Right kidney (tissue), 1 donor: Measurements from ENCODE around the gene GADL1.

Experiments
- DNase-seq: peaks from one replicate; pipeline ENCODE4 v3.0.0-alpha.2; 2016

Gene GADL1

DNA sequence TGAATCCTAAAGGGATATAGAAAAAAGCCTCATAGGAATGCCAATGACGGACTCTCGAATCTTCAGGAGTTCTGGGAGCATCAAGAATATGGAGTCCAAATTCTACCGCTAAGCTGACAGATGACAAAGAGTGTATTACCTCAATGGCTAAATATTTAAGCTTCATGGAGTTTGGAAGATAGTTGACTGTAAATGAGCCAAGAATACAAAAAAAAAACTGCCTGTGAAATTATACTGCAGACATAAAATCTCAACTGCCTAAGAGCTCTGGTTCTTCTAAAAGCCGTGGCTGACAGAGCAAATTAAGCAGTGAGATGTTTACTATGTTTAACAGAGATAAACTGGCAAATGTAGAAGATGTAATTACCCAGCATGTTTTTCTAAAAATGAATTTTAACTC lies 140.0 kb downstream of the GADL1 start:
- no peak for DNase-seq

DNA sequence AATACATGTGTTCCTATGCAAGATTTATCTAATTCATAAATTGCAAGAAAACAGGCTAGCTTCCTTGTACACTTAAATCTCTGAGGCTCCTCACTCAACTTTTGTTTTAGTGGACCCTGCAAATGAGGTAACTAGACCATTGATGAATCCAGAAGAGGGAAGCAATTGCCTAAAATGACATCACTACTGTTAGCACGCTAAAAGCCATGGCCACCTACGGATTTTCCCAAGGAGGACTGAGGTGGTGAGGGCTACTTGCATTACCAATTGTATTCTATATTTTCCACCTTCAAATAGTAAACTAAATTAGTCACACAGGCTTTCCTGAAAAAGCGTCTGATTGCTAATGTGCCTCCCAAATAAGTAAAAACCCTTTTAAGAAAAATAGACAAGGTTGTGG lies 140.7 kb downstream of the GADL1 start:
- DNase-seq, result no peak

DNA sequence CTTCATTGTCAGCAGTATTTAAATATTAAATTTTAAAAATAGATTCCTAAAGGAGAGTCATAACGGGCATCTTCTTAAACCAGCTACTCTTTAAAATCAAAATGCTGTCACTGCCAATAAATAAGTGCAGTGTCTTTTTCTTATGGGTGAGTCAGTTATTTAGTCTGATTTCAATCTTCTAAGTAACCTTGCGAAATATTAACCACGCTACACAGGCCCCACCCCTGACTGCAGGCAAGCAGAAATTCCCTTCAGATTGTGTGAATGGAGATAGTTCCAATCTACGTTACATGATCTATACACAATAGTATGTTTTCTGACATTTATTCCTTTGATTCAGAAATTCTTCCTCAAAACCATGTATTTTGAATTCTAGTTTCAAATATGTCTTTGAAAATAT lies 141.5 kb downstream of the GADL1 start:
- DNase-seq, result no peak

DNA sequence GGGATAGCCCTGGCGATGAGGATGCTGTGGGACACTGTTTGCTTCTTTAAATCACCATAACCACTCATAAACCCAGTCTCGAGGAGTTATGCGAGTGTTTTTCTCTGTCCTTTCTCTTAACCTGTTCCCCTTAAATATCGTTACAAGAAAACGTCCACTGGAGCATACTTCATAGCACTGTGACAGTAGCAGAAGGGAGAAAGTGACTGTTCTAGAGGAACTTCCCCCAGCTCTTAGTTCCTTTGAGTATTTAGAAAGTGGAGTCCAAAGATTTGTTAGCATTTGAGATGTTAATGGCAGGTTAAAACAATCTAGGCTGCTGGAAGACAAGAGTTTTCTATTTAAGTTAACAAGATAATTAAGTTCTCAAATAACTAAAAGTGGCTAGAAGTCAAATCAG lies 142.0 kb downstream of the GADL1 start:
- no peak for DNase-seq

DNA sequence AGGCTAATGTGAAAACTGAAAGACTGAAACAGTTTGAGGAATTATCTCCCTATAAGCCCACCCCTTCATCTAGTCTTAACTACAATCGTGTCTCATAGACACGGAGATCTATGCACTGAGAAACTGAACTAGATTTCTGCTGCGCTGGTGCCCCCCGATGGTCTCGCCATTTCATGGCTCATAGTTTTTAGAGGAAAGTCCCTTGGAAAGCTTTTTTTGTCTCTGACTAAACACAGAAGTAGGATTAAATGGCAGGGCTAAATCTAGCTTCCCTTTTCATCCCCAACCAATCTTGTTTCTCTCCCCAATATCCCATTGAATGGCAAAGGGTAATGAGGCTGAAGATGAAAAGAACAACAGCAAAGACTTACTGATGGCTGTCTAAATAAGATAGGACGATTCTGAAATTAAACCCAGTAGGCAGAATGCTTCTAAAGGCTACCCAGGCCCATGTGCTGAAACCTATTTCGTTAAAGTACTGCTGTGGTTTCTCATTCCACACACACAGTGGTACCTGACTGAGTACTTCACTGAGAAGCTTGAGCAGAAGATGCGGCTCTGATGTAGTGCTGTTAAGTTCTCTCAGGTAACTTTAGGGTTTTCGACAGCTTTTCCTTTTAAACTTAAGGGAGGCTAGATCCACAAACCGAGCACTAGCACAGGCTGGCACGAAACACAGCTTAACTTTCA lies 142.7 kb downstream of the GADL1 start:
- DNase-seq, result no peak

DNA sequence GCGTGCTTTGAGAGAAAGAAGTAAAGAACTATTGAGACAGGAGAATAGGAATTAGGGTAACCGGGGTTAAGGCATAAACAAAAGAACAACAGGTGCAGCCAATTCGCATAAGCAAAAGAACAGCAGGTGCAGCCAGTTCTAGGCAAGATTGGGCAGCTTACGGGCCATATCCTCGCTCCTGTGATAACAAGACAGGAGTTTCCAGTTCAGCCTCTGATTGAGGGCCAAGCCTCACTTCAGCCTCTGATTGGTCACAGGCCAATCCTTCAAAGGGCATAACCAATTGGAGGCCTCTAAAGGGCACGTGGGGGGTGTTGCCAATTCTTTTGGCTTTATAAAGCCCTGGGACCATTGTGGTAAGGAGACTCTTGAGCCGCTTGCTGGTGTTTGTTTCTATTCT lies 143.5 kb downstream of the GADL1 start:
- DNase-seq, result no peak

DNA sequence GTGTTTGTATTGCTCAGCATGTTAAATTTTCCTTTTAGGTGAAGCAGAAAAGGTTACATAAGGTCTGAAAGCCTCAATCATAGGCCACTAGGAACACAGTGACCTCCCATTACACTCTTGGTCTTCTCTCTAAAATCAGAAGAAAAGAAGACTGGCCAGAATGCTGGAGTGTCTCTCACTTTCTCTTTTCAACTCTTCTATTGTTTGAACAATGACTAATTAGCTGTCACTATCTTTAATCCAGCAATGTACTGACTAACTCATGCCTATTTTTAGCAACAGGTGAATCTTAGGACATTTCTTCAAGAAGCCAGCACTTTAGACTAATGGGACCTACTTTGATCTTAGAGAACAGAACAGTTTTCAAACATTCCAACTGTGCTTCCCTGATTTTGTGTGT lies 145.2 kb downstream of the GADL1 start:
- no peak for DNase-seq

DNA sequence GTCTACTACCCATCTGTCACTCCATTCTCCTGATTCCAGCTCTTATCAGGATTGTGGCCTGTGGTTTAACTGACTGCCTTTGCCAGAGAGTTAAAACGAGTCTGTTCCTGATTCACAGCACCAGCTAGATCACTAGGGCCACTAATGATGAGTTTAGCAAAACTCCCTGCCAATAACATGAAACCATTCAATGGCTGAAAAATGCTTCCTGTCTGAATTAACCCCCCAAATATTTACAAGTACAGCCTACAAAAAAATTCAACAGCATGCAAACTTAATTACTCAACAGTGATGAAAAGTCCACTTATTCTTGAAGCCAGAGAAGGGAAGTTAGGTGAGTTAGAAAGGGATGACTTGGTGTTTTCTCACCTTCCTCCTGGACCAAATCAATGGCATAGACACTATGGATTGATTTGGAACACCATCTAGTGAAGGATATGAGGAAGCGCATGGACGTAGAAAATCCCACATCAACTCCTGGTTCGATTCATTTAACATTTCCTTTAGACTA lies 146.6 kb downstream of the GADL1 start:
- no peak for DNase-seq

DNA sequence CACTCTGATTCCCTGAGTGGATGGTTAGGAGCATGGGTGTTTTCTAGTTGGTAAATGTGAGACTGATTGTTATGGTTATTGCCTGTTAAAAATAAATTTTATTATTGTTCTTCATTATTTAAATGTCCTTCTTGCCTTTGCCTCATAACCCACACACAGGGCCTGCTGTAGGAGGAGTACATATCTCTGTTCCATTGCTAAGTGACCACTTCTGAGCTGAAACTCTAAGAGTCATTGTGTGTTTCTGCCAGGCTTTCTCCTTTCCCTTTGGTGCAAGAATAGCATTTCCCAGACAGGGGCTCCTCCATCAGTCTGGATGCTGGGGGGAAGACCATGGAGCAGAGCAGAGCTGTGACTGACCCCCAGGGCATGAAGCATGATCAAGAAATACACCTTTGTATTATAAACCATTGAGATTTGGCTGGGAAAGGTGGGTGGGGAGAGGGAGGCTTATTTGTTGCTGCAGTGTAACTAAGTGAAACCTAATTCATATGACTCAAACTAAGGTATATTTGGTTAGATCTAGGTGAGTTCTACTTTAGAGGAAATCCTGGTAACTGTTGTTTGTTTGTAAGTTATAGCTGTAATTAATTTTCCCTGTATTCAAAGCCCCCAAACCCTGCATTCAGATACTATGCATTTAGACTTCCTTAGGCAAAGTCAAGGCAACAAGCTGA lies 150.7 kb downstream of the GADL1 start:
- DNase-seq, result no peak

DNA sequence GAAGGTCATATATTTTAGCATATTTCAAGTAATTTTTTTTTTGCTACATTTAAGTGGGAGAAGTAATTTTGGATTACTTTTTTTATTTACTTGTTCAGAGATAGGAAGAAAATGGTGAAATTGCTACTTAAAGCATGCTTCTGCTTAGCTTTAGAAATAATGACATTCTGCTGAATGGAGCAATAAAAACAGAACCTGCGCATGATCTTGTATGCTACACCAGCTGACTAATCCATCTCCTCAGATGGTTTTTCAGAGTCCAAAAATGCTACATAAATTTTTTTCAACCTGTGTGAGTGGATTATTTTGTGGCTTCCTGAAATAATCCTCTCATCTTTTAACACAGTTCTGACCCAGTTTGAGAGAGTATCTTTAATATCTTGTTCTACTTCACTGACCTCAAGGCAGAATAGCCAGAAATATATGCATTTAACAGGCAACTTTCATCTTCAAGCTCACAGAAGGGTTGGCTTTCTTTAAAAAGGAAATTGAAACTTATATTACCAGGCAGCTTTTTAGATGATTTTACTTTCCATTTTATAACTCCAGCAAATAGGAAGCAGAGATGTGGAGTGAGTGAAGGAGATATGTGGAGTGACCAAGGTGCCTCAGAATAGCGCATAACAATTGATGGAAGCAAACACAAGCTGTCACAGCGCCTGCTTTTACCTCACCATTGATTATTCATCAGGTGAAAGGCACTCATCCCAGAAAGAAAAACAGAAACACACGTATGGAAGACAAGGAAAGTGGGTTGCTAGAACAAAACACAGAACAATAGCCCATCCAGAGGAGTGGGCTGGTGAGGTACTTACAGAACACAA lies 151.5 kb downstream of the GADL1 start:
- no peak for DNase-seq

DNA sequence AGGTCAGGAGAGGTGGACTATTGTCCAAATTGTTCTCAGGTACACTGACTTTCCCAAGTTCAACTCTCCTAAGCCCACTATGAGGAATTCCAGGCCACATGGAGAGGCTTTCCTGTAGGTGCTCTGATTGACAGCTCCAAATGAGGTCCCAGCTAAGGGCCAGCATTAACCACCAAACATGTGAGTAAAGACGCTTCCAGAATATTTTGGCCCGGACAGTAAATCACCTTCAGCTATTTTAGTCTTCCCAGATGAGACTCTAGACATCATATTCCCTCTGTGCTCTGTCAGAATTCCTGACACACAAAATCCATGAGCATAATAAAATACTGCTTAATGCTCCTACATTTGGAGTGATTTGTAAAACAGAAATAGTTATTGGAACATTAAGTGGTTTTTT lies 152.6 kb downstream of the GADL1 start:
- no peak for DNase-seq

DNA sequence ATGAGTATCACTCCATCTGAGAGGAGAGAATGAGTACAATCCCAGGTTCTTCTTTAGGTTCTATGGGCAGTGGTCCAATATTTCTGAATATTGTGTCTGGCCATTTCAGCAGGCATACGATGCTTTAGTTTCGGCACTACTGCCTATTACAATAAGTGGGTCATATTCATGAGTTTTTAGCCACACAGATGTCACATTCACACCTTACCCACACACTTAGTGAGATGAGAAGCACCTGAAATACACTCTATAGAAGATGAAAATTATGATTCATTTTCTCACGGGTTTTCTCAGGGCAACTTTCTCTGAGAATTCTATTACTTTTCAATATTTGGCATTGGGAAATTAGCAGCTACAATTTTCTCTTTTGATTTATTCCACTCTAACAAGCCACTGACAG lies 155.9 kb downstream of the GADL1 start:
- no peak for DNase-seq

DNA sequence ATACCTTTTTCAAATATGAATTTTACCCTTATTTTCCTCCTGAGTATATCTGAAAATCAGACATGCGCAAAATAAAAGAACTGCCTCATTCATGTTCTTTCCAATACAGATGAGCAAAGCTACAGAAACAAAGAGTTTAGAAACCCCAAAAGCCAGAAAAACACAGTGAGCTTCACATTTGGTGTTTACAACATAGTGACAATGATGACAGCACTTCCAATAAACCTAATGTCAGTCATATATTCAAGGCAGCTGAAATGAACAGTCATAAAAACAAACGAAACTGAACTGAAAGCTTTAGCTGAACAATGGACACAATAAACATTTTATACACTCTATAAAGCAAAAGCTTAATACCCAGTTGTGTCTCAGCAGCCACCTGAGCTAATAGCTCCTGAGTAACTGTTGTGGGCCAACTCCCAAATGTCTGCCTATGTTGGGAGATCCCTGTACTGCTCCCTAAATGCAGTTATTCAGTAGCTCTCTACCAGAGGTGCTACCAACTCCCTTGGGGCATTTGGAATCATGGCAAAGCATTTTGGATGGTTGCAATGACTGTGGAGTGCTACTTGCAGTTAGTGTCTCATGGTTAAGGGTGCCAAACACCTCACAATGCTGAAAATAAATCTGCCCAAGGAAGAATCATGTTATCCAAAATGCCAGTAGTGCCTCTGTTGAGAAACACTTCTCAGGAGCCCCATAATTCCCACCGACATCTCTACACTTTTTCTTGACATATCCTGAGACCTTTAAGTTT lies 156.5 kb downstream of the GADL1 start:
- no peak for DNase-seq

DNA sequence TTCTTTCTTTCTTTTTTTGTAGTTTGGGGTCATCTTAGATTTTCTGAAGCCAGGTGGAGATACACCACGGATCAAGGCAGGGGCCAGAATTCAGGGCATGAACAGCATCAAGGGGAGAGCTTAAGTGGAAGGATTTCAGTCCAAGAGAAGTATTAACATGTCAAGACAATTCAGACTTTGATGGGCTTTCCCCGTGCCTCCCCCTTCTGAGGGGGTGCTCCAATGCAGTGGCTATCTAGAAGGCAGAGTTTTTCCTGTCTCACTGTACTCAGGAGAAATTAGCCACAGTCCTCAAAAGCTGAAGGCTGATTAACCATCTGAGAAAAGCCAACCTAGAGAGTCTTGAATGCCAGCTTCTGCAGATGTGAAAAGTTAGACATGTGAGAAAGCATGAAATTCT lies 160.8 kb downstream of the GADL1 start:
- no peak for DNase-seq

DNA sequence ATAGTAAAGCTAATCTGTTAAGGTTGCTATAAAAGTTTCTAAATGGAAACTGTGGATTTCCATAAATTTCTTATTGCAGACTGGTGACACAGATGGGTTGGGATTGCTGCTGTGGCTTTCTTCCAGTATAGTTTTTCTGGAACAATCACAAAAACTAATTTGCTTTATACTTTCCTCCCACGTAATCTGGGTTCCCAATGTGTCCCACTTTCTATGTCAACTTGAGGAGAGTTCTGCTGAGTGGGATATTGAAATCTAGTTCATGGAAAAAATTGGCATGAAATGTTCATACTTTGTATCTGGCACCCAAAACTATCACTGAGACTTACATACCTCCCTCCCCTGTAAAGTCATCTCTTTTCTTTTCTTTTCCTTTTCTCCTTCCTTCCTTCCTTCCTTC lies 161.3 kb downstream of the GADL1 start:
- DNase-seq, result no peak

DNA sequence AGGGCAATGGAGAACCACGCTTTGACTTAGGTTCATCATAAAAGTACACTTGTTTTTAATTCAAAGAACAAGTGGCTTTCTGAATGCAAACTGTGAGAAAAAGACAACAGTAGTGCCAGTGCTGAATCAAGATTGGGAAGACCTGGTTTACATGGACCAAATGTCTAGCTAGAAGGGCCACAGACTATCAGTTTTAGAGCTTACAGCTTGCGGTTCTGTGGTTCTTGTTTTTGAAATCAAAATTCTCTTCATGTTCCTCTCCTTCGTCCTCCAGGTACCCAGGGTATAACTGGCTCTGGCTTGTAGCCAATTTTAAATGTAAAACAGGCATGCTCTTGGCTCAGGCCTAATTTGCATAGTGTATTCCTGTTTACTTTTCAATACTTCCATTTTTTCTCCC lies 163.5 kb downstream of the GADL1 start:
- no peak for DNase-seq

DNA sequence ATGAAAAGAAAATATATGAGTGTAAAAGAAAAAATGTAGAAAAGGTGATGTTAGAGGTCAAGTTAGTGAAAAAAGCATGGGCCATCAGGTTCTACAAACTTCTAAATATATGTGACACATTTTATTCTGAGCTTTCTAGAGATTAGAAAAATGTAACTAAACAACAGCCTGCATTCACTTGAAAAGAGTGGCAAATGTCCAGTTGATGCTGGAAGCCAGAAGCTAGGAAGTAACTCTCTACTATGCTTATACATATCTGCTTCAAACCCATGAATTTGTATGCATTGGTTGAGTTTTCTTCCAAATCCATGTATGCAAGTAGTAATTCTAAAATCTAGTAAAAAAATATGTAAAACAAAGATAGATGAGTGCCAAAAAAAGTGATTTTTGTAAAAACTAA lies 164.5 kb downstream of the GADL1 start:
- DNase-seq, result no peak

DNA sequence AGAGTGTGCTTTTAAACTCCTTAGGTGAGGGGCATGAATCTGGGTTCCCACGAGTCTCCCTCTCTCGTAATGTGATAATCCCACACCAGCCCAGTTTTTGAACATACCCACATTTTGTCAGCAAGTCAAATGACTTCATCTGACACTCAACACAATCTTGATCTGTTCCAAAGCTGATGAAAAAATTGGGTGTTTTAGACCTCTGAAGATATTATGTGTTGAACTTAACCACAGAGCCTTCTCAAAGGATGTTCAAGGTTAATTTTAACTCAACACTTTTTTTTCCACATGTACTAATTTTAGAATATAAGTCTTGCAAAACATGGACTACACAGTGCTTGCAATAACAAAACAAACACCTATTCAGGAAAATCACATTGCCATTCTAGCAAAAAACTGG lies 164.9 kb downstream of the GADL1 start:
- no peak for DNase-seq

DNA sequence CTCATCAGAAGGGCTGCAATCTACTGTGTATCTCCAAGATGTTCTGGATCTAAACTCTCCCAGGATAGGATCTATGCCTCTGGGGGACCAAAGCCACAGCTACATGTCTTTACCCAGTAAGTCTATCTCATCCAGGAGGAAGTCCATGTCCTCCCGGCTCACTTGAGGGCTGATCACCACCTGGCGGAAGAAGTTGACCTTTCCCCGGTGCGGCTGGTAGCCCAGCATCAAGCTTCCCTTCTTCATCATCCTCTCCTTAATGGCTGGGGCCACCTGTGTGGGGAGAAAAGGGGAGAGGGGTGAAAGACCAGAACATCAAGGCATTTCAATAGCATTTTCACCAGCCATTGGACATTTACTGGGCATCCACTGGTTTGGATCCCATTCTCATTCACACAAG lies 166.3 kb downstream of the GADL1 start:
- DNase-seq, result no peak

DNA sequence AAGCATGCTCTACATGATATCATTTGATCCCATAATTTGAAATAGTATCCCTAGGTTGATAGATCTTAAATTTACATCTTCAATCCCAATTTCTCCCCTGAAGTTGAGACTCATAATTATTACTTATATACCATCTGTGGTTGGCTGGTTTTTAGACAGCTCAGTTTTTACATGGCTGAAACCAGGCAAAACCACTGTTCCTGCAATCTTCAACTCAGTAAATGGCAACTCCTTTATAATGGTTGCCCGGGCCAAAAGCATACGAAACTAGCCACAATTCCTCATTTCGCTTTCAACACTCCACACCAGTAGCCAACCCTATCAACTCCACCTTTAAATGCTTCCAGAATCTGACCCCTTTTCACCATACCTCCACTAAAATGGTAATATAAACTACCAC lies 169.6 kb downstream of the GADL1 start:
- DNase-seq, result no peak

DNA sequence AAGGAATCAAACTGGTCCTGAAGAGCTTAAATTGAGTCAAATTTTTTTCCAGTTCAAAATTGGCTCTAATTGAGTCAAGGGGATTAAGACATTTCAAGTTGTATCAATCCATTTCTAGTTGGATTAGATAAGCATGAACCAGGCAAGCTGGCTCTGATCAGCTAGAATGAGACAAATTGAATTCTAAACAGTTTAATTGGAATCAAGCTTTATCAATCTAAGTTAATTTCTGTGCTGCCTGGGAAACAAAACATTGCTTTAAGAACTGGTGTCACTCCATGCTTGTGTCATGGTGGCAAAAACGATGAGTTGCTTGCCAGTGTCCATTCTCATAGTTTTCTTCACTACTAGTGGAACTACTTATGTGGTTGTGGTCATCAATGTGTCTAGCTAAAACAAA lies 171.2 kb downstream of the GADL1 start:
- DNase-seq, result no peak

DNA sequence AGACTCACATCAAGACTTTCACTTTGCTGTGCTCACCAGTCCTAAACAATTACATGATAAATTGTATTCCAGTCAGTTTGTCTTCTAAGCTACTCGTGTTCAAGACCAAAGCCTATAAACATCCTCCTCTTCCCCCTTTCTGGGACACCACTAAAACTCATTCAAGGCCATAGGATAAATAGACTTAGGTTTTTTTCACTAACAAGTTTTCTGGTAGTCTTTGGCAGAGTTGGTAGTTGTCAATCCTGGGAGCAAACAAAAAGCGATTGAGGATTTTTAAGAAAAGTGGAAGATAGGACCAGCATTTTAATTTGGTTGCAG lies 173.2 kb downstream of the GADL1 start:
- no peak for DNase-seq
